ENCODE measurements around the gene CPT1C.

CPT1C gene

DNA sequence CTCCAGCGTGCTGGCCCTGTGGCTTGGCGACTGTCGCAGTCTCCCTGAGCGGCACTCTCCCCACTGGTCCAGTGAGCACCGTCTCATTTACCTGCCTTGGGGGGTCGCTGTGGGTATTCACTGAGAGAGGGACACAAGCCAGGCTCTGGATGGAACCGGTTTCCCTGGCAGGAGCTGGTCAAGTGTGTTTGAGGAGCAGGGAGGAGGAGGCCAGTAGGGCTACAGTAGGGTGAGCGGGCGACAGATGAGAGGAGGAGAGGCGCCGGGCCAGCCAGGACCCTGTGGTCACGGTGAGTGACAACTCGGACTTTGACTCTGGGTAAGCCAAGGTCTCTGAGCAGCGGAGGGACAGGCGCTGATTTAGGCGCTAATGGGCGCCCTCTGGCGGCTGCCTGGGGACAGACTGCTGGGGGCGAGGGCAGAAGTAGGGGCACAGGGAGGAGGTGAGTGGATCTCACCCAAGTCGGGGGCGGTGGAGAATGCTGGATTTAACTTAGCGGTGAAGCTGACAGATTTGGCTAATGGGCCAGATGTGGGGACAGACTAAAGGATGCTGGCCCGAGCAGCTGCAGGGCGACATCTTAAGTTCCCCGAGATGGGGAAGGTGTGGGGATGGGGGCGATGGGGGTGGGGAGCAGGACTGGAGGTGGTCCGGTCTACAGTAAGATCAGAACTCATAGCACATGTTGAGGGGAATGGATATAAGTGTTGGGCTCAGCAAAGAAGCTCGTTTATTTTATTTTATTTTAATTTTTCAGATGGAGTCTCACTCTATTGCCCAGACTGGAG is 18.6 kb upstream of the CPT1C start:
- Histone ChIP-seq H3K27me3 (ENCODE audit: control insufficient read depth in 5 of 5, insufficient read depth in 4 of 5, low read length in 5 of 5) (no peaks in the 10 kb centered on the region), H3K9ac (ENCODE audit: low read length in 5 of 5) (peak overlapping the region in 2 of 5 donors; percentile 10 to 66), H3K36me3 (ENCODE audit: control insufficient read depth in 5 of 5, insufficient read depth in 5 of 5, low read length in 5 of 5) (peaks cover 0 to 7% (median 4%) of the 10 kb centered on the region in 5 donors), H3K4me3 (ENCODE audit: low read depth in 1 of 5, low read length in 5 of 5) (peak overlapping the region in 1 of 5 donors; percentile 19), H3K9me3 (ENCODE audit: control insufficient read depth in 5 of 5, low read length in 5 of 5) (no peaks in the 10 kb centered on the region), H3K4me1 (ENCODE audit: control insufficient read depth in 5 of 5, insufficient read depth in 5 of 5, low read length in 5 of 5) (peaks cover 2 to 13% (median 8%) of the 10 kb centered on the region in 5 donors), H3K27ac (ENCODE audit: low read depth, low read length) (no peak overlapping the region)

DNA sequence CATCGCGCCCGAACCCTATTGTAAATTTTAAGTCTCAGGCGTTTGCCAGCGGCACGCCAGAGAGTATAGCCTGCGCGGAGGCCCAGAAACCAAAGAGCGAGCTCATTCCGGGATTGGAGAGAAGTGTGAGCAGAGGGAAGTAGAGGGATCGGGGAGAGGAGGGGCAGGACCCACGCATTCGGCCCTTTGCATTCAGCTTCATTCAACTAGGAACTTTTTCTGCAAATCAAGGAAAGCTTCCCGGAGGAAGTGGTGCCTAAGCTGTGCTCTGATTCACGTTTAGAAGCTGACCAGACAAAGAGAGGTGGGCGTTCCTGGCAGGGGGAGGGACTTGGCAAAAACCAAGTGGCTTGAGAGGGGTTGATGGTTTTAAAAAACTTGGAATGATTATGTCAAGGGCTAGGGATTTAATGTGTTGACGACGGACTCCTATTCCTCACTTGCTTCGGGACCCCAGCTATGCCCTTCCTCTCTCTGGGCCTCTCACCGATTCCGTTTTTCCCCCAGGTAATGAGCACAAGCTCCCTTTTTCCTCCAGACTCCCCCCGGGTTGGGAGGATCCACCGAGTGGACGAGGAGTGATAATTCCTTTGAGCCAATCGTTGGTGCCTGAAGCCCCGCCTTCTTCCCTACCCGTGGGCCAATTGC is 14.7 kb upstream of the CPT1C start:
- H3K9me3 ChIP-seq (ENCODE audit: control insufficient read depth in 5 of 5, low read length in 5 of 5): no peaks in the 10 kb centered on the region
- peak overlapping the region in 4 of 5 donors; percentile 68 to 89 (median 85) for H3K9ac ChIP-seq (ENCODE audit: low read length in 5 of 5)
- peaks cover 0 to 3% (median 0%) of the 10 kb centered on the region in 5 donors for H3K36me3 ChIP-seq (ENCODE audit: control insufficient read depth in 5 of 5, insufficient read depth in 5 of 5, low read length in 5 of 5)
- peaks cover 2 to 48% (median 33%) of the 10 kb centered on the region in 5 donors for H3K4me1 ChIP-seq (ENCODE audit: control insufficient read depth in 5 of 5, insufficient read depth in 5 of 5, low read length in 5 of 5)
- H3K4me3 ChIP-seq (ENCODE audit: low read depth in 1 of 5, low read length in 5 of 5): peak overlapping the region; percentile 58 to 74 (median 69)
- H3K27me3 ChIP-seq (ENCODE audit: control insufficient read depth in 5 of 5, insufficient read depth in 4 of 5, low read length in 5 of 5): no peaks in the 10 kb centered on the region
- peak overlapping the region; percentile 88 for H3K27ac ChIP-seq (ENCODE audit: low read depth, low read length)

DNA sequence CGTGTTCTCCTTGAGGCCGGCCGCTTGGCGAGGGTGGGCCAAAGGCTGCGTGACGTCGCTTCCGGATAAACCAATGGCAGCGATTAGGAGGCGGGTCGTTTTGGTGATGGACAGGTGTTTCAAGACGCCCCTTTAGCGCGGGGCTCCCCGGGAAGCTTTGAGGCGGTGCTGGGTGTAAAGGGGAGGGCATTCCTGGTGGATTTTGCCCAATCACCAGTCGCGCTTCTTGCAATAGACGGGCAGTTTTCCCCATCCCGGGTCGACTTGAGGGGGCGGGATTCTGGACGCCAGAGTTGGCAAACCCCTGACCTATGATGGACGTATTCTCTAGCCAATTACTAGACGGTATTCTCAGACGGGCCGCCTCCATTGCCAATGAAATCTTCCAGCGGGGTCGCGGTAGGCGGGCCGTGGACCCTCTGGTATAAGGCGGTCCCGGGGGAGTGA is 14.1 kb upstream of the CPT1C start:
- Histone ChIP-seq H3K36me3 (ENCODE audit: control insufficient read depth in 5 of 5, insufficient read depth in 5 of 5, low read length in 5 of 5) (peaks cover 0 to 5% (median 2%) of the 10 kb centered on the region in 5 donors), H3K9ac (ENCODE audit: low read length in 5 of 5) (peak overlapping the region; percentile 17 to 95 (median 91)), H3K27ac (ENCODE audit: low read depth, low read length) (peak overlapping the region; percentile 88), H3K4me3 (ENCODE audit: low read depth in 1 of 5, low read length in 5 of 5) (peak overlapping the region; percentile 74 to 96 (median 89)), H3K9me3 (ENCODE audit: control insufficient read depth in 5 of 5, low read length in 5 of 5) (no peaks in the 10 kb centered on the region), H3K4me1 (ENCODE audit: control insufficient read depth in 5 of 5, insufficient read depth in 5 of 5, low read length in 5 of 5) (peaks cover 2 to 50% (median 34%) of the 10 kb centered on the region in 5 donors), H3K27me3 (ENCODE audit: control insufficient read depth in 5 of 5, insufficient read depth in 4 of 5, low read length in 5 of 5) (no peaks in the 10 kb centered on the region)

DNA sequence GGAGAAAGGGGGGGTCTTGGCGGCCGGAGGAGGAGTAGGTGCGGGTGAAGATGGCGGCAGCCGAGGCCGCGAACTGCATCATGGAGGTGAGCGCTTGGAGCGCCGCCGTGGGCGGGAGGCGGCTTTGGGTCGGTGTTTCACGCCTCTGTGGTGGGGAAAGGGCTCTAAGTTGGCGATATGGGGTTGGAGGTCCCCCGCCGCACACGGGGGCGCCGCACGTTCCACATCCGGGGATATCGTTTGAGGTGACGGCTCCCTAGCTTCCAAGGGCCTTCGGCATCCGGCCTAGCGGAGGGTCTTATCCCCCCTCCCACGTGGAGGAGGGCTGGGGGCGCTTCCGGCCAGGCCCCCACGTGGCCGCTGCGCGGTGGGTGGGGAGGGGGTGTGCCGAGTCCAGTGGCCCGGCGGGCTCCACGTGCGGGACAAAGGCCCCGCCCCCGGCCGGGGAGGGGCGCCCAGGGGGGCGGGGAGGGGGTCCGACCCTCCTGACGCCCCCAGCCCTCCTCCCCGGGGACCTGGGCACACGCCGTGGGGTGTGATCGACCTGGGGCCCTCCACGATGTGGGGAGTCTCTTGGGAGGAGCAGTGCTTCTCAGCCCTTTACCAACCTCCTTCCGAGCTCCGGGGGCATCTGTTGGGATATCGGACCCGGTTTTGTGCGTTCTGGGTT is 13.6 kb upstream of the CPT1C start, which contains the start of gene PRMT1:
Gene PRMT1 (plus strand): TSS at position 41 of the 670 bp plus-strand sequence. CDS start 10 bp downstream, at position 51.
- Histone ChIP-seq H3K9me3 (ENCODE audit: control insufficient read depth in 5 of 5, low read length in 5 of 5) (no peaks in the 10 kb centered on the region), H3K4me1 (ENCODE audit: control insufficient read depth in 5 of 5, insufficient read depth in 5 of 5, low read length in 5 of 5) (peaks cover 2 to 51% (median 34%) of the 10 kb centered on the region in 5 donors), H3K36me3 (ENCODE audit: control insufficient read depth in 5 of 5, insufficient read depth in 5 of 5, low read length in 5 of 5) (peaks cover 0 to 10% (median 7%) of the 10 kb centered on the region in 5 donors), H3K4me3 (ENCODE audit: low read depth in 1 of 5, low read length in 5 of 5) (peak within 1 kb of the TSS; percentile 74 to 96 (median 89)), H3K27ac (ENCODE audit: low read depth, low read length) (peak within 1 kb of the TSS; percentile 88), H3K27me3 (ENCODE audit: control insufficient read depth in 5 of 5, insufficient read depth in 4 of 5, low read length in 5 of 5) (no peaks in the 10 kb centered on the region), H3K9ac (ENCODE audit: low read length in 5 of 5) (peak within 1 kb of the TSS; percentile 17 to 95 (median 91))

DNA sequence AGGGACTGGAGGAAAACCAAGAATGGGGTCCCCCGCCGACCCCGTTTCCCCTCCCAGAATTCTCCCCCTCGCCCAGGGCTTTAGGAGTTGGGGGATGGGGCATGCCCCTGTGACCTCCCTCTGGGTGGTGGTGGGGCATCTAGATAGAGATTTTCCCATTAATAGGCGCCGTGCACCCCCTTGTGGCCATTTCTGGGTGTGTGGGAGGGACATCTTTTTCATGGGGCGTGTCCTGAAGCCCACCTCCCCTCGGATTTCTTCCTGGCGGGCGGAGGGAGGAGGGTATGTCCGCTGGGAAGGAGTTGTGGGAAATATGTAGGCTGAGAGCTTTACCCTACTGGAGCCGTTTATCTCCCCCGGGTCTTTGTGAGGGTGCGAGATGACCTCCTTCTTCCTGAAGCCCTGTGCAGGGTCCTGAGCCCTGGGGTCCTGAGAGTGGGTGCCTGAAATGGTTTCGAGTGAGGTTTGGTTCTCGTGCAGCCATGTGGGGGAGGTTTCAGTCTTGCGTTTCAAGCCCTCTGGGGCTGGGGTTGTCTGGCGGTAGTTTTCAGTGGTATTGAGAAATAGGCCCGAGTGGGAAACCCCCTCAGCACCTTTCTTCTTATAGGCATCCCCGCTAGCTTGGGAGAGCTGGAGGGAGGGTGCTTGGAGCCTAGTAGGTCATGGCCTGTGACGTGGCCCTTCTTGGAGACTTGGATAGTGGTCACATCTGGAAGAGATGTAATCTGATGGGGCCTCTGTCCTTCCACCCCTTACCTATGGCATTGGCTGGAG is 12.8 kb upstream of the CPT1C start:
- peak overlapping the region; percentile 88 for H3K27ac ChIP-seq (ENCODE audit: low read depth, low read length)
- peaks cover 2 to 51% (median 36%) of the 10 kb centered on the region in 5 donors for H3K4me1 ChIP-seq (ENCODE audit: control insufficient read depth in 5 of 5, insufficient read depth in 5 of 5, low read length in 5 of 5)
- peaks cover 0 to 12% (median 10%) of the 10 kb centered on the region in 5 donors for H3K36me3 ChIP-seq (ENCODE audit: control insufficient read depth in 5 of 5, insufficient read depth in 5 of 5, low read length in 5 of 5)
- peak overlapping the region; percentile 17 to 95 (median 91) for H3K9ac ChIP-seq (ENCODE audit: low read length in 5 of 5)
- peak overlapping the region; percentile 72 to 96 (median 89) for H3K4me3 ChIP-seq (ENCODE audit: low read depth in 1 of 5, low read length in 5 of 5)
- H3K27me3 ChIP-seq (ENCODE audit: control insufficient read depth in 5 of 5, insufficient read depth in 4 of 5, low read length in 5 of 5): no peaks in the 10 kb centered on the region
- no peaks in the 10 kb centered on the region for H3K9me3 ChIP-seq (ENCODE audit: control insufficient read depth in 5 of 5, low read length in 5 of 5)

DNA sequence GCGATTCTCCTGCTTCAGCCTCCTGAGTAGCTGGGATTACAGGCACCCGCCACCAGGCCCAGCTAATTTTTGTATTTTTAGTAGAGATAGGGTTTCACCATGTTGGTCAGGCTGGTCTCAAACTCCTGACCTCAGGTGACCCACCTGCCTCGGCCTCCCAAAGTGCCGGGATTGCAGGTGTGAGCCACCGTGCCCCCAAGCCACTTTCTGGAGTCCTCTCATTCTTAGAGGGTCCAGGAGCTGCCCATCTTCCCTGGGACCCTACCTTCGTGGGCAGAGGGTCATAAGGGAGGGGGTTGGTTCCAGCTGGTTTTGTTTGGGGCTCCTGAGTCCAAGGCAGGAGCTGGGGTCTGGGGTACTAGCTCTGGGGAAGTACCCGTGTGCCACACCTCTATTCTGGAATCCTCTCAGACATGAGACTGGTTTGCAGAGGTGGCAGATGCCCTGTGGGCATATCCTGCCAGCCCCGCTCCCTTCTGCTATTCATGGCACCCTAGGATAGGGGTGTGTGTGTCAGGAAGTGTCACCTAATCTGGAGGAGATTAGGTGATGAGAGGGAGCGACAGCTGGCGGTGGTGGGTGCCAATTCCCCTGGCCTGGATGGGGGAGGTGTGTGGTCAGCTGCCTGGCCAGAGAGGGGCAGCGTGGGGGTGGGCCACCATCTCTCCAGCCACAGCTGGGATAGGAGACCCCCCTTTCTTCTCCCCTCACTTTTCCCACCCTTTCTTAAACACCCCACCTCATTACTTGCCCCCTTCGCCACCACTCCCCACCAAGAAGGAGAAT is 11.7 kb upstream of the CPT1C start:
- no peak overlapping the region for H3K4me3 ChIP-seq (ENCODE audit: low read depth in 1 of 5, low read length in 5 of 5)
- H3K36me3 ChIP-seq (ENCODE audit: control insufficient read depth in 5 of 5, insufficient read depth in 5 of 5, low read length in 5 of 5): peaks cover 0 to 21% (median 18%) of the 10 kb centered on the region in 5 donors
- peaks cover 2 to 51% (median 36%) of the 10 kb centered on the region in 5 donors for H3K4me1 ChIP-seq (ENCODE audit: control insufficient read depth in 5 of 5, insufficient read depth in 5 of 5, low read length in 5 of 5)
- no peaks in the 10 kb centered on the region for H3K9me3 ChIP-seq (ENCODE audit: control insufficient read depth in 5 of 5, low read length in 5 of 5)
- H3K27ac ChIP-seq (ENCODE audit: low read depth, low read length): peak overlapping the region; percentile 88
- peak overlapping the region in 1 of 5 donors; percentile 37 for H3K9ac ChIP-seq (ENCODE audit: low read length in 5 of 5)
- no peaks in the 10 kb centered on the region for H3K27me3 ChIP-seq (ENCODE audit: control insufficient read depth in 5 of 5, insufficient read depth in 4 of 5, low read length in 5 of 5)

DNA sequence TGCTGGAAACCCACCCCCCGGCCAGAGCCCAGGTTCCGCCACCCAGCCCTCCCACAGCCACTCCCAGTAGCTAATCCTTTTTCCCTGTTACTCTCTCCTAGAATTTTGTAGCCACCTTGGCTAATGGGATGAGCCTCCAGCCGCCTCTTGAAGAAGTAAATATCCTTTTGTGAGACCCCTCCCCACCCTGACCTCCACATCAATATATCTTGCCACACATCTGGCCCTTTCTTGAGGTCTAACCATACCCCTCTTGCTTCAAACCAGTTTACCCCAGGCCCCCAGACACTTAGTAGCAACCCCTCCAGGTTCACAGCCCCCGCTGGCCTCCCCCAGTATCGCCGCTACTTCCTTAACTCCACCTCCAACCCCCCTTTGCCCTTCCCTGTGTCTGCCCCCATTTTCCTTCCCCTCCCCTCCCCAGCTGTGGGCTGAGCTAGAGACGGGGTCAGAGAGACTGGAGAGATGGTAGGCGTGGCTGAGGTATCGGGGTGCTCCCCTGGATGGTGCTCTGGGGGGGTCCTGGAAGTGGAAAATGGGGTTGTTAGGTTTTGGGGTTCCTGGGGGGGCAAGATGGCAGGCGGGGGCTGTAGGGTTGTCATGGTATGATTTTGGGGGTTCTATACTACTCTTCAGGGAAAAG is 11.0 kb upstream of the CPT1C start:
- Histone ChIP-seq H3K36me3 (ENCODE audit: control insufficient read depth in 5 of 5, insufficient read depth in 5 of 5, low read length in 5 of 5) (peaks cover 0 to 28% (median 26%) of the 10 kb centered on the region in 5 donors), H3K27me3 (ENCODE audit: control insufficient read depth in 5 of 5, insufficient read depth in 4 of 5, low read length in 5 of 5) (no peaks in the 10 kb centered on the region), H3K4me1 (ENCODE audit: control insufficient read depth in 5 of 5, insufficient read depth in 5 of 5, low read length in 5 of 5) (peaks cover 2 to 51% (median 36%) of the 10 kb centered on the region in 5 donors), H3K9me3 (ENCODE audit: control insufficient read depth in 5 of 5, low read length in 5 of 5) (no peaks in the 10 kb centered on the region), H3K27ac (ENCODE audit: low read depth, low read length) (peak overlapping the region; percentile 50), H3K4me3 (ENCODE audit: low read depth in 1 of 5, low read length in 5 of 5) (no peak overlapping the region), H3K9ac (ENCODE audit: low read length in 5 of 5) (peak overlapping the region in 2 of 5 donors; percentile 8 to 68)

DNA sequence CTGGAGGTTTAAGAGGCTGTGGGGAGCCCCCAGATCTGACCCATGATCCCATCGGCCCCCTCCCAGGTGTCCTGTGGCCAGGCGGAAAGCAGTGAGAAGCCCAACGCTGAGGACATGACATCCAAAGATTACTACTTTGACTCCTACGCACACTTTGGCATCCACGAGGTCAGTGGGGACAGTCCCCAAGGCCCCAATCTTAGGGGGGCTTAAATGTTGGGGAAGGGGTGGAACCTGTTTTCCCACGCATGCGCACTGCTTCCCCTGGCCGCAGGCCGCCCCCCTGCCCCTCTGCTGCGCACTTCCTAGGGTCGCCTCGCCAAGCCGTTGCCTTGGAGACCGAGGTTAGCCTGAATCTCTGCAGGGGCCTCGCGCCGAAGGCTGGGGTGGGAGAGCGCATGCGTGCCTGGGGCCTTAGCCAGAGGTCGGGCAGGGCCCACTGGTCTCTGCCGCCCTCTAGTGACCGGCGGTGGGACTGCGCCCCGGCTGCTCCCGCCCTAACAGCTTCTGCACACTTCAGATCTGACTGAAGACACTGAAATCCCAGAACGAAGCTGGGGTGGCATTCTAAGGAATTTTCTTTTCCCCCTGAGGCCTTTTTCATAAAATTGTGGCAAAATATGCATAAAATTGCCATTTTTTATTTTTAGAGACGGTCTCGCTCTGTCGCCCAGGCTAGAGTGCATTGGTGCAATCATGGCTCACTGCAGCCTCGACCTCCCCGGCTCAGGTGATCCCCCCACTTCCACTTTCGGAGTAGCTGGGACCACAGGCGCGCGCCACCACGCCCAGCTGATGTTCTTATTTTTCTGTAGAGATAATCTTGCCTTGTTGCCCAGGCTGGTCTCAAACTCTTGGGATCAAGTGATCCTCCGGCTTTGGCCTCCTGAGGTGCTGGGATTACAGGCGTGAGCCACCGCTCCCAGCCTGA is 10.2 kb upstream of the CPT1C start:
- no peaks in the 10 kb centered on the region for H3K9me3 ChIP-seq (ENCODE audit: control insufficient read depth in 5 of 5, low read length in 5 of 5)
- H3K27ac ChIP-seq (ENCODE audit: low read depth, low read length): peak overlapping the region; percentile 50
- H3K4me3 ChIP-seq (ENCODE audit: low read depth in 1 of 5, low read length in 5 of 5): peak overlapping the region; percentile 7 to 54 (median 25)
- H3K9ac ChIP-seq (ENCODE audit: low read length in 5 of 5): peak overlapping the region in 2 of 5 donors; percentile 8 to 68
- H3K4me1 ChIP-seq (ENCODE audit: control insufficient read depth in 5 of 5, insufficient read depth in 5 of 5, low read length in 5 of 5): peaks cover 3 to 53% (median 36%) of the 10 kb centered on the region in 5 donors
- peaks cover 0 to 36% (median 31%) of the 10 kb centered on the region in 5 donors for H3K36me3 ChIP-seq (ENCODE audit: control insufficient read depth in 5 of 5, insufficient read depth in 5 of 5, low read length in 5 of 5)
- no peaks in the 10 kb centered on the region for H3K27me3 ChIP-seq (ENCODE audit: control insufficient read depth in 5 of 5, insufficient read depth in 4 of 5, low read length in 5 of 5)
